ENCODE data around the gene AKAP13.

AKAP13 gene

GRCh38 chr15:85717212-85717611 is 336.8 kb downstream of the AKAP13 start:
- no peak for DNase-seq

GRCh38 chr15:85718271-85718971 is 338.0 kb downstream of the AKAP13 start:
- DNase-seq = no peak

GRCh38 chr15:85718981-85719380 is 338.6 kb downstream of the AKAP13 start:
- no peak for DNase-seq

- no peak for DNase-seq
Observed at GRCh38 chr15:85722374-85723152, 342.2 kb downstream of the AKAP13 start.

- no peak for DNase-seq
Observed at GRCh38 chr15:85723960-85724945, 343.9 kb downstream of the AKAP13 start.

- no peak for DNase-seq
Observed at GRCh38 chr15:85725019-85725418, 344.6 kb downstream of the AKAP13 start.

GRCh38 chr15:85725564-85725963 is 345.2 kb downstream of the AKAP13 start:
- no peak for DNase-seq

- no peak for DNase-seq
Observed at GRCh38 chr15:85726454-85726853, 346.1 kb downstream of the AKAP13 start.

GRCh38 chr15:85727068-85727467 is 346.7 kb downstream of the AKAP13 start:
- DNase-seq = no peak

GRCh38 chr15:85730001-85730820 is 349.8 kb downstream of the AKAP13 start:
- DNase-seq = no peak

- DNase-seq = no peak
Observed at GRCh38 chr15:85733416-85733815, 353.0 kb downstream of the AKAP13 start.

GRCh38 chr15:85737061-85737460 is 356.7 kb downstream of the AKAP13 start:
- DNase-seq = no peak

GRCh38 chr15:85741021-85741421 is 360.6 kb downstream of the AKAP13 start:
- no peak for DNase-seq

GRCh38 chr15:85741662-85742061 is 361.3 kb downstream of the AKAP13 start:
- no peak for DNase-seq

GRCh38 chr15:85742186-85742821 is 361.9 kb downstream of the AKAP13 start:
- DNase-seq = no peak

- DNase-seq = no peak
Observed at GRCh38 chr15:85743392-85744055, 363.1 kb downstream of the AKAP13 start.

GRCh38 chr15:85744579-85744978 is 364.2 kb downstream of the AKAP13 start:
- no peak for DNase-seq

- no peak for DNase-seq
Observed at GRCh38 chr15:85745023-85745422, 364.6 kb downstream of the AKAP13 start.

GRCh38 chr15:85745525-85746150 is 365.2 kb downstream of the AKAP13 start:
- DNase-seq = no peak

- DNase-seq = no peak
Observed at GRCh38 chr15:85746641-85747040, 366.2 kb downstream of the AKAP13 start.

GRCh38 chr15:85748176-85748575 is 367.8 kb downstream of the AKAP13 start:
- DNase-seq = no peak

Data from GF-D8 (cell line).